Measurements from ENCODE around the gene GNAT1. TPM values are rescaled to one million over a fixed set of nuclear protein-coding genes. Genes with fewer than 3 reads are reported as not detected.

GNAT1 gene
- total and polyA plus RNA-seq, 2 of the 13 experiments (the other 11 are each of a cell fraction or from before 2014, with no cell fraction given) = 0.15 TPM; not detected in 1

- TF ChIP-seq ZBTB25 (CRISPR knock-in tag; IDR thresholded peaks at IDR 0.05) (no peak), CHD2 (IDR thresholded peaks at IDR 0.05; ENCODE audit: low read depth, low read length) (no peak), ZNF230 (CRISPR knock-in tag; IDR thresholded peaks at IDR 0.05) (peak; percentile 93; the same call in 1 of the 2 replicates), ZFP36L2 (CRISPR knock-in tag; IDR thresholded peaks at IDR 0.05) (no peak), ZFX (CRISPR knock-in tag; IDR thresholded peaks at IDR 0.05; ENCODE audit: low read depth) (peak; percentile 87; the same call in 1 of the 2 replicates), ZHX1 (CRISPR knock-in tag; IDR thresholded peaks at IDR 0.05; ENCODE audit: low read depth) (peak; percentile 32; the same call in 1 of the 2 replicates), SIX4 (CRISPR knock-in tag; IDR thresholded peaks at IDR 0.05) (0 out of 2 replicates have a peak, but pooled peaks have one; percentile 5), LCORL (IDR thresholded peaks at IDR 0.05) (no peak), LCORL (CRISPR knock-in tag; IDR thresholded peaks at IDR 0.05) (peak; percentile 98), ATF7 (IDR thresholded peaks at IDR 0.05) (no peak), ATF7 (CRISPR knock-in tag; IDR thresholded peaks at IDR 0.05) (peak; percentile 66), PTBP1 (IDR thresholded peaks at IDR 0.05; ENCODE audit: low read depth, low read length, poor library complexity, severe bottlenecking) (no peak), IRF2 (CRISPR knock-in tag; IDR thresholded peaks at IDR 0.05) (peak; percentile 82; the same call in 1 of the 2 replicates), ARNT (IDR thresholded peaks at IDR 0.05) (no peak), REST (IDR thresholded peaks at IDR 0.05; ENCODE audit: borderline replicate concordance in 1 of 2, low read depth in 1 of 2, low read length in 2 of 2) (peak in 1 of 2 experiments; percentile 48; a peak in 1 of 4 replicates), SRSF1 (optimal IDR thresholded peaks at IDR 0.05; ENCODE audit: low read depth, low read length) (peak; percentile 67), ZNF709 (CRISPR knock-in tag; IDR thresholded peaks at IDR 0.05) (peak; percentile 91), ATM (IDR thresholded peaks at IDR 0.05; ENCODE audit: borderline replicate concordance) (no peak), MZF1 (CRISPR knock-in tag; IDR thresholded peaks at IDR 0.05; ENCODE audit: borderline replicate concordance) (no peak), PAWR (CRISPR knock-in tag; IDR thresholded peaks at IDR 0.05; ENCODE audit: borderline replicate concordance) (no peak), ZNF788 (CRISPR knock-in tag; IDR thresholded peaks at IDR 0.05; ENCODE audit: borderline replicate concordance) (peak; percentile 76; the same call in 1 of the 2 replicates), SIN3A (IDR thresholded peaks at IDR 0.05; ENCODE audit: borderline replicate concordance, low read depth, low read length) (peak; percentile 59; the same call in 1 of the 2 replicates), NCOA2 (CRISPR knock-in tag; IDR thresholded peaks at IDR 0.05) (peak; percentile 71), MAFG (CRISPR knock-in tag; IDR thresholded peaks at IDR 0.05) (peak; percentile 89)
Observed at GRCh38 chr3:50195501-50196252, 4.3 kb downstream of the GNAT1 start (continued).

Data from HepG2 (cell line).